NB4 (cell line): Measurements from ENCODE around the gene SETDB2.

Experiments used
- POLR2A ChIP-seq: IDR thresholded peaks from 2 replicates; pipeline ENCODE4 v1.6.1; 2011; ENCODE audit warnings: mild to moderate bottlenecking; ENCODE audit not compliant: insufficient read length; ENCODE audit errors: extremely low read depth
- TF ChIP-seq, protein P1 (sequence below): IDR thresholded peaks from one replicate; pipeline ENCODE4 v1.5.1; 2012; ENCODE audit warnings: low read depth, low read length

DNA sequence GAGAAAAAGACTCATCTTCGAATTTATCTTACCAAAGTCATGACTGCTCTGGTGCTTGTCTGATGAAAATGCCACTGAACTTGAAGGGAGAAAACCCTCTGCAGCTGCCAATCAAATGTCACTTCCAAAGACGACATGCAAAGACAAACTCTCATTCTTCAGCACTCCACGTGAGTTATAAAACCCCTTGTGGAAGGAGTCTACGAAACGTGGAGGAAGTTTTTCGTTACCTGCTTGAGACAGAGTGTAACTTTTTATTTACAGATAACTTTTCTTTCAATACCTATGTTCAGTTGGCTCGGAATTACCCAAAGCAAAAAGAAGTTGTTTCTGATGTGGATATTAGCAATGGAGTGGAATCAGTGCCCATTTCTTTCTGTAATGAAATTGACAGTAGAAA is 32.5 kb downstream of the SETDB2 start:
- TF ChIP-seq POLR2A = no peak
- TF ChIP-seq, protein P1, sequence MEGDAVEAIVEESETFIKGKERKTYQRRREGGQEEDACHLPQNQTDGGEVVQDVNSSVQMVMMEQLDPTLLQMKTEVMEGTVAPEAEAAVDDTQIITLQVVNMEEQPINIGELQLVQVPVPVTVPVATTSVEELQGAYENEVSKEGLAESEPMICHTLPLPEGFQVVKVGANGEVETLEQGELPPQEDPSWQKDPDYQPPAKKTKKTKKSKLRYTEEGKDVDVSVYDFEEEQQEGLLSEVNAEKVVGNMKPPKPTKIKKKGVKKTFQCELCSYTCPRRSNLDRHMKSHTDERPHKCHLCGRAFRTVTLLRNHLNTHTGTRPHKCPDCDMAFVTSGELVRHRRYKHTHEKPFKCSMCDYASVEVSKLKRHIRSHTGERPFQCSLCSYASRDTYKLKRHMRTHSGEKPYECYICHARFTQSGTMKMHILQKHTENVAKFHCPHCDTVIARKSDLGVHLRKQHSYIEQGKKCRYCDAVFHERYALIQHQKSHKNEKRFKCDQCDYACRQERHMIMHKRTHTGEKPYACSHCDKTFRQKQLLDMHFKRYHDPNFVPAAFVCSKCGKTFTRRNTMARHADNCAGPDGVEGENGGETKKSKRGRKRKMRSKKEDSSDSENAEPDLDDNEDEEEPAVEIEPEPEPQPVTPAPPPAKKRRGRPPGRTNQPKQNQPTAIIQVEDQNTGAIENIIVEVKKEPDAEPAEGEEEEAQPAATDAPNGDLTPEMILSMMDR = no peak
